ENCODE measurements around the gene MCRIP1. TPM values are rescaled to one million over a fixed set of nuclear protein-coding genes. Genes with fewer than 3 reads are reported as not detected.

Gene MCRIP1
- total and polyA plus RNA-seq, 2 of the 13 experiments (the other 11 are each of a cell fraction or from before 2014, with no cell fraction given), result 79.7 to 84.9 TPM

- TF ChIP-seq ZZZ3 (CRISPR knock-in tag; IDR thresholded peaks at IDR 0.05; ENCODE audit: borderline replicate concordance), result no peak
- TF ChIP-seq ZNF646 (CRISPR knock-in tag; IDR thresholded peaks at IDR 0.05), result peak; percentile 97
- TF ChIP-seq IKZF1 (IDR thresholded peaks at IDR 0.05), result peak; percentile 90; the same call in 1 of the 2 replicates
- TF ChIP-seq ZNF557 (CRISPR knock-in tag; IDR thresholded peaks at IDR 0.05), result no peak
- no peak for TF ChIP-seq RORA (CRISPR knock-in tag; IDR thresholded peaks at IDR 0.05)
- peak; percentile 73; the same call in 1 of the 2 replicates for TF ChIP-seq FOXP1 (IDR thresholded peaks at IDR 0.05)
- TF ChIP-seq FOXP1 (CRISPR knock-in tag; IDR thresholded peaks at IDR 0.05), result no peak
- TF ChIP-seq ZNF230 (CRISPR knock-in tag; IDR thresholded peaks at IDR 0.05), result no peak
- peak; percentile 20; the same call in 1 of the 2 replicates for TF ChIP-seq PLRG1 (conservative IDR thresholded peaks at IDR 0.05)
- TF ChIP-seq SPEN (CRISPR knock-in tag; IDR thresholded peaks at IDR 0.05; ENCODE audit: low read depth), result no peak
- no peak for TF ChIP-seq TBL1XR1 (IDR thresholded peaks at IDR 0.05; ENCODE audit: borderline replicate concordance, low read length, partially characterized antibody)
- no peak for TF ChIP-seq ARNT (IDR thresholded peaks at IDR 0.05)
These were observed 39.0 kb downstream of the MCRIP1 start (continued) for GRCh38 chr17:81794074-81794476.
